Germinal center (tissue), 1 donor: ENCODE measurements around the gene SS18.

Experiments
- DNase-seq: peaks from one replicate; pipeline ENCODE4 v3.0.0; 2012; ENCODE audit warnings: mixed read lengths, low spot score

The SS18 gene

GRCh38 chr18:26002375-26002910, 88.0 kb downstream of the SS18 start:
- no peak for DNase-seq

- DNase-seq, result no peak
These were observed 92.0 kb downstream of the SS18 start for GRCh38 chr18:25998461-25998860.

GRCh38 chr18:25992566-25992965, 97.8 kb downstream of the SS18 start:
- no peak for DNase-seq

GRCh38 chr18:25990473-25990872, 99.9 kb downstream of the SS18 start:
- DNase-seq, result no peak

GRCh38 chr18:25985707-25986394, 104.6 kb downstream of the SS18 start:
- no peak for DNase-seq

- no peak for DNase-seq
These were observed 106.7 kb downstream of the SS18 start for GRCh38 chr18:25983730-25984129.

GRCh38 chr18:25982961-25983360, 107.5 kb downstream of the SS18 start:
- no peak for DNase-seq

GRCh38 chr18:25982153-25982552, 108.3 kb downstream of the SS18 start:
- DNase-seq, result no peak

GRCh38 chr18:25979369-25980040, 110.9 kb downstream of the SS18 start:
- peak; percentile 9 for DNase-seq

GRCh38 chr18:25976554-25976953, 113.9 kb downstream of the SS18 start:
- DNase-seq, result no peak

- peak; percentile 6 for DNase-seq
These were observed 115.8 kb downstream of the SS18 start for GRCh38 chr18:25974630-25975077.
